GM10266 (cell line): ENCODE data around the gene MAD1L1.

Experiments used
- DNase-seq: peaks from one replicate; pipeline ENCODE4 v3.0.0; 2012; ENCODE audit errors: extremely low spot score
- TF ChIP-seq, protein P1 (sequence below): IDR thresholded peaks from 2 replicates; pipeline ENCODE4 v1.5.1; 2012; ENCODE audit warnings: mild to moderate bottlenecking, low read depth; ENCODE audit not compliant: control insufficient read depth, insufficient read depth; ENCODE audit errors: missing control alignments

MAD1L1 gene

DNA sequence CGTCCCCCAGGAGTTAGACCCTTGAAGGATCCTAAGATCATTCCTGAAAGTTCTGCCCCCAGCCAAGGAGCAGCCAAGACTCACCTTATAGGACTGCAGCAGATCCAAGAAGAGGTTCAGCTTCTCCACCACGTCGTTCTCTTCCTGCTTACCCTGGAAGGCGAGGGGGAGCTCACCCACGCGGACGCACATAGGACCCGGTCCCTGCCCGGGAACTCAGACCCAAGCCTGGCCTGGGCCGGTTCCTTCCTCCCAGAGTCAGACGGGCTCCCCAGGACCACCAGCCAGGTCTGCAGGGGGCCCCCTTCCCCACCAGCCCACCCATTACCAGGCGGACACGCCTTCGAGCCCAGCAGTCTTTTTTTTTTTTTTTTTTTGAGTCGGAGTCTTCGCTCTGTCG, 24.9 kb upstream of the MAD1L1 start:
- TF ChIP-seq, protein P1, sequence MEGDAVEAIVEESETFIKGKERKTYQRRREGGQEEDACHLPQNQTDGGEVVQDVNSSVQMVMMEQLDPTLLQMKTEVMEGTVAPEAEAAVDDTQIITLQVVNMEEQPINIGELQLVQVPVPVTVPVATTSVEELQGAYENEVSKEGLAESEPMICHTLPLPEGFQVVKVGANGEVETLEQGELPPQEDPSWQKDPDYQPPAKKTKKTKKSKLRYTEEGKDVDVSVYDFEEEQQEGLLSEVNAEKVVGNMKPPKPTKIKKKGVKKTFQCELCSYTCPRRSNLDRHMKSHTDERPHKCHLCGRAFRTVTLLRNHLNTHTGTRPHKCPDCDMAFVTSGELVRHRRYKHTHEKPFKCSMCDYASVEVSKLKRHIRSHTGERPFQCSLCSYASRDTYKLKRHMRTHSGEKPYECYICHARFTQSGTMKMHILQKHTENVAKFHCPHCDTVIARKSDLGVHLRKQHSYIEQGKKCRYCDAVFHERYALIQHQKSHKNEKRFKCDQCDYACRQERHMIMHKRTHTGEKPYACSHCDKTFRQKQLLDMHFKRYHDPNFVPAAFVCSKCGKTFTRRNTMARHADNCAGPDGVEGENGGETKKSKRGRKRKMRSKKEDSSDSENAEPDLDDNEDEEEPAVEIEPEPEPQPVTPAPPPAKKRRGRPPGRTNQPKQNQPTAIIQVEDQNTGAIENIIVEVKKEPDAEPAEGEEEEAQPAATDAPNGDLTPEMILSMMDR: no peak
- DNase-seq: no peak

DNA sequence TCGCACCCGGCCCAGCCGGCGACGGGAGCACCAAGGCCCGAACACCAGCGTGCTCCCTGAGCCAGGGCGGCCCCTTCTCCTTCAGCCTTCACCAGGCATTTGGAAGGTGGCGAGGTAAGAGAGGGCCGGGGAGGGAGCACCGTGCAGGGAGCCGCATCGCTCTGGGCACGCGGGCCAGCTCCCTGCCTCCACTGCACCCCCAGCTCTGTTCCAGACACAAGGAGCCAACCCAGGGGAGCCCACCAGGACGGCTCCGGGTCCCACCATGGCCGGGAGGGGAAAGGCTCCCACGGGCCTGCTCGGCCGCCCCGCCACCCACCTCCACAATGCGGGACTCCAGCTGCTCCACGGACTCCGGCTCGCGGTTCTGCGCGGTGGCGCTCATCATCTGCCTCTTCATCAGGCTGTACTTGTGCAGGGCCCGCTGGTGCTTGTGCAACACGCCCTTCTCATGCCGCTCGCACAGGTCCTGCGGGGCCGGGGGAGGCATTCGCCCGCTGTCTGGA, 24.4 kb upstream of the MAD1L1 start:
- TF ChIP-seq, protein P1: no peak
- DNase-seq: no peak

DNA sequence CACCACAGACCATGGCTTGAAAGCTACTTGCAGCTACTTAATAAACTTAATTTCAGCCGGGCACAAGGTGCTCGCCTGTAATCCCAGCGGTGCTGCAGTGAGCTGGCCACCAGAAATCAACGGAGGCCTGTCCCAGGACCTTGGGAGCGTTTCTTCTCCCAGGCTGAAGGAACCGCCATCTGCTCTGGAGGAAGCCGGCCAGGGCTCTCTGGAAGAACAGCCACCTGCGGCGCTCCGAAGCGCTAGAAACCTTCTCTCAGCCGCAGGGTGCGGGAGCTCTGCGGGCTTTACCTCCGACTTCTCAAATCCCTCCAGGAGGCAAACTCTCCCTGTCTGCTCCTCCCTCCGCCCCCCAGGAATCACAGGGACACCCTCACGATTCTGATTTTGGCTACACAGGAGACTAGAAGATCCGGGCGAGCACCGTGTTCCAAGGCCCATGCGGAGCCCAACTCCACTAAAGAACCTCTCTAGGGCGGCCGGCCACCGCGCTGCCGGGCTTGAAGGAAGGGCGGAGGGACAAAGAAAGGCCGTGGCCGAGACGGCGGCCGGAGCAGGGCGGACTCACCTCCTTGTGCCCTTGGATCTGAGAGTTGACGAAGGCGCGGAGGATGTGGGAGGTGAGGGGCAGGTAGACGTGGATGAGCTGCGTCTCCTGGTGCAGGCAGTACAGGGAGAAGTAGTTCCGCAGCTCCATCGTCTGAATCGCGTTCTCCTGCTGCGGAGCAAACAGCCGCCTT, 23.7 kb upstream of the MAD1L1 start:
- DNase-seq: no peak
- TF ChIP-seq, protein P1: no peak

DNA sequence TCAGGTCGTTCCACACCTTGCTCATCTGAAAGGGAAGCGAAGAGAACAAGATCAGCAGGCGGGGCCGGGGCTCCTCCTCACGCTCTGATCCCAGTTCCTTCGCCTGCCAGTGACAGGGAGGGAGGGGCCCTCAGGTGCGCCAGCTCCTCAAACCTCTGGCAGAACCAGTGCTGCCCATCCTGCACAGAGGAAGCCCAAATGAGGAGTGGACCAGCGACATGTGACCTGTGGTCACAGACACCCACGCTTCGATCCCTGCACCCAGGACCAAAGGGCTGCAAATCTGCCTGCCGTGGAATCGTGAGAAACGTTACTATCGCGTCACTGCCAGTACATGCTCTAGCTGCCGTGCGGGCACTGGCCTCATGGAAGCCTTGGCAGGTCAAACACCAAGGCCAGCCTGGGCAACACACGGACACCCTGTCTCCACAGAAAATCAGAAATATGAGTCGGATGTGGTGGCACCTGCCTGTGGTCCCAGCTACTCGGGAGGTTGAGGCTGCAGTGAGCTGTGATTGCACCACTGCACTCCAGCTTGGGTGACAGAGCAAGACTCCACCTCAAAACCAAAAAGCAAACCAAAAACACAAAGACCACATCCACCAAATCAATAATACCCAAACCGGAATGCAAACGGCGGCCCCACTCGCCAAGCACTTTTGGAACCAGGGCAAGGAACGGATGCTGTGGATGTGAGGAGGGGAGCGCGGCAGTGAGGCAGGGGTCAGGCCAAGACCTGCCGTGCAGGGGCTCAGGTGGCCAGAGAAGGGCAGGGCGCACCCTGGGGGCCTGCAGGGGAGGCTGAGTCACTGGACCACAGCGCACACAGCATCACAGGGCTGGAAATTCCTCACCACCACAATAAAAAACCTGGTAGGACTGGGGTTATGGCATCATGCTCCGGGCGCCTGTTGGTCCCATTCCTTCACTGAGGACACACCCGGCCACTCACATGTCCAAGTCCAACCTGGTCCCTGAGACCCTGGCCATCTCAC, 22.7 kb upstream of the MAD1L1 start:
- TF ChIP-seq, protein P1: no peak
- no peak for DNase-seq

DNA sequence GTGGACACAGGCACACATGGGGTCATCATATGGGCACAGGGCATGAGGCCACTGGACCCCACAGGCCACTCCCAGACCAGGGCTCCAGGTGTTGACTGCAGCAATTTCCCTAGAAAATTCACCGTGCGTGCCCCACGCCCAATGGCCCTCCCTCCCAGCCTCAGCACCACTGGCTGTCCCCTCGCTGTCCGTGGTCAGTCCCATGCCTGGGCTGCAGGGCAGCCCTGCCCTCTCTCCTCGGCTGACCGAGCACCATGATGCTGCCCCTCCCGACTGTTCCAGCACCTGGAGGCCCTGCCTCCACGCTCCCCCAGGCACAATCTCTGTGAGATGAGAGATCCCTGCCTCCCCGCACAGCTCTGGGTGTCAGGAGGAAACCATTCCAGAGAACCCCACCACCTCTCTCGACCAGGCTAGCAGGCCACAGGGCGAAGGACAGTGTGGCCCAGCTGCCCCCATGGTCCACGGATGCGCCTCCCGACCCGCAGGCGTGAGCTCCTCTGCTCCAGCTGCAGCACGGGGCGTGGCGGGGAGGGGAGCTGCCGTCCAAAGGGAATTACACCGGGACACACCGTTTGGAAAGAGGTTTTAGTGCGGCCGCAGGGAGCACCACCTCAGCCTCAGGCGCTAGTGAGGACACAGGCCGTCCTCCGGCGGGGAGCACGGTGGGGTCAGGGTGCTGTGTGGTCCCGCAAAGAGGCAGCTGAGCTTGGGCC, 21.8 kb upstream of the MAD1L1 start:
- DNase-seq: no peak
- TF ChIP-seq, protein P1: no peak

DNA sequence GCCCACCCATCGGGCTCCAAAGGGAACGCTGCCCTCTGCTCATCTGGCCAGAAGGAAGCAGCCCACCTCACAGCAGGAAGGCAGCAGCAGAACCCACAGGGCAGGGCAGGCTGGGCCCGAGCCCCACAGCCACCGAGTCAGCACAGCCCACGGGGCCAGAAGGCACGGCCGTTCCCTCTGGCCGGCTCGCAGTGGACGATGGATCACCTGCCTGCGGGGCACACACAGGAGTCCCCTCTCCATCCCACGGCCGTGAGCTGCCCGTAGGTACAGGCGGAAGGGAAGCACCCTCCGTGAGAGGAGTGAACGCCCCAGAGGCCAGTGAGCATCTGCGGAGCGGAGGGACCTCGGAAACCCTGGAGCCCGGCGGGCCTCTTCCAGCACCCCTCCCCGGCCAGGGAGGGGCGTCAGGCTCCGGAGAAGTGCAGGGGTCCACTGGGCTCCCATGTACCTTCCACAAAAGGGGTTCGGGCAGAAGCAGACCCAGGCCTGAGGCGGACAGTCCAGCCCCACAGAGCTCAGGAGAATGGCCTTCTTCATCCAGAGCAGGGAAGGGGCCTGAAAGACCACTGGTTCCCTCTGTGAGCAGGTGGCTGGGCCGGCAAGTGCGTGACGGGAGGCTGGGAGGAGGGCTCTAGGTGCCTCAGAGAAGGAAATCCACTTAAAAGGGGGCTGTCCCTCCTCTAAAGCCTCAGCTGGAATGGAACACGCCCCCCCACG, 20.9 kb upstream of the MAD1L1 start:
- TF ChIP-seq, protein P1: no peak

More for the DNA sequence above, 20.9 kb upstream of the MAD1L1 start:
- no peak for DNase-seq
